ENCODE results near the gene MDM4. TPM values are rescaled to one million over a fixed set of nuclear protein-coding genes. Genes with fewer than 3 reads are reported as not detected.
"Not testable (repeated sequence)": the region's sequence is repeated elsewhere in the genome, so short reads cannot be mapped to it uniquely, and the experiment has no call there.

The MDM4 gene
- total and polyA plus RNA-seq, 7 donors: 5.0 to 67.0 (median 33.4) TPM

- TF ChIP-seq CTCF (IDR thresholded peaks at IDR 0.05): no peak
- DNase-seq: no peak
- no peaks in the 10 kb centered on the region for H3K27me3 ChIP-seq (ENCODE audit: insufficient read depth in 3 of 3, low read length in 2 of 3)
- no peak overlapping the region for H3K4me3 ChIP-seq
- intact Hi-C loops (cut with DNase I): loop anchor here (5.0 to 10.0 kb wide), 3 partner anchors 196 to 239 kb away; no protein-coding TSS in a partner anchor
- H3K27ac ChIP-seq: no peak overlapping the region
- no peaks in the 10 kb centered on the region for H3K9me3 ChIP-seq
- H3K4me1 ChIP-seq: no peaks in the 10 kb centered on the region
- no peak for ATAC-seq
- peaks cover 0 to 45% of the 10 kb centered on the region in 2 donors for H3K36me3 ChIP-seq (ENCODE audit: insufficient read depth in 1 of 2, low read depth in 1 of 2)
- WGBS, 3 donors: 49 to 66% (median 63%) methylated on average over 9 of the region's 9 CpGs
Measured at GRCh38 chr1:204568576-204569315, 52.5 kb downstream of the MDM4 start.

- intact Hi-C loops (cut with DNase I): loop anchor here (5.0 to 10.0 kb wide), 3 partner anchors 195 to 238 kb away; no protein-coding TSS in a partner anchor
- 77 to 85% (median 82%) methylated on average over 5 of the region's 5 CpGs for WGBS, 3 donors
Measured at GRCh38 chr1:204569478-204569877, 53.3 kb downstream of the MDM4 start.

GRCh38 chr1:204570021-204570420 is 53.8 kb downstream of the MDM4 start:
- H3K27me3 ChIP-seq (ENCODE audit: insufficient read depth in 3 of 3, low read length in 2 of 3); H3K27ac ChIP-seq; DNase-seq; H3K4me3 ChIP-seq; H3K9me3 ChIP-seq; H3K4me1 ChIP-seq: not testable (repeated sequence)
- 52 to 63% (median 61%) methylated on average over 3 of the region's 3 CpGs for WGBS, 3 donors
- intact Hi-C loops (cut with DNase I): loop anchor here in 1 of 2 donors (5.0 kb wide), 1 partner anchor 122 kb away; no protein-coding TSS in a partner anchor
- peak in 1 of 4 donors; percentile 33 for ATAC-seq
- H3K36me3 ChIP-seq (ENCODE audit: insufficient read depth in 1 of 2, low read depth in 1 of 2): peaks cover 0 to 45% of the 10 kb centered on the region in 2 donors

More at GRCh38 chr1:204569478-204569877, 53.3 kb downstream of the MDM4 start:
- H3K4me3 ChIP-seq: no peak overlapping the region
- H3K36me3 ChIP-seq (ENCODE audit: insufficient read depth in 1 of 2, low read depth in 1 of 2): peaks cover 0 to 48% of the 10 kb centered on the region in 2 donors
- no peaks in the 10 kb centered on the region for H3K4me1 ChIP-seq
- no peak for TF ChIP-seq CTCF (IDR thresholded peaks at IDR 0.05)
- ATAC-seq: no peak
- no peaks in the 10 kb centered on the region for H3K9me3 ChIP-seq
- no peak for DNase-seq
- H3K27ac ChIP-seq: no peak overlapping the region
- H3K27me3 ChIP-seq (ENCODE audit: insufficient read depth in 3 of 3, low read length in 2 of 3): no peaks in the 10 kb centered on the region

GRCh38 chr1:204571128-204571527 is 54.9 kb downstream of the MDM4 start:
- TF ChIP-seq CTCF (IDR thresholded peaks at IDR 0.05): no peak
- no peak for ATAC-seq
- no peak overlapping the region for H3K4me3 ChIP-seq
- peaks cover 0 to 41% of the 10 kb centered on the region in 2 donors for H3K36me3 ChIP-seq (ENCODE audit: insufficient read depth in 1 of 2, low read depth in 1 of 2)
- H3K27ac ChIP-seq: no peak overlapping the region
- H3K9me3 ChIP-seq: no peaks in the 10 kb centered on the region
- intact Hi-C loops (cut with DNase I): loop anchor here in 1 of 2 donors (5.0 kb wide), 1 partner anchor 121 kb away; no protein-coding TSS in a partner anchor
- no peak for DNase-seq
- H3K27me3 ChIP-seq (ENCODE audit: insufficient read depth in 3 of 3, low read length in 2 of 3): no peaks in the 10 kb centered on the region
- H3K4me1 ChIP-seq: no peaks in the 10 kb centered on the region
- WGBS, 3 donors: 91 to 92% (median 91%) methylated on average over 2 of the region's 2 CpGs

GRCh38 chr1:204571631-204572030 is 55.4 kb downstream of the MDM4 start:
- intact Hi-C loops (cut with DNase I): loop anchor here in 1 of 2 donors (5.0 kb wide), 1 partner anchor 121 kb away; no protein-coding TSS in a partner anchor
- WGBS, 3 donors: 94 to 97% (median 95%) methylated on average over 4 of the region's 4 CpGs
- no peak overlapping the region for H3K4me3 ChIP-seq
- peaks cover 0 to 37% of the 10 kb centered on the region in 2 donors for H3K36me3 ChIP-seq (ENCODE audit: insufficient read depth in 1 of 2, low read depth in 1 of 2)
- no peak for DNase-seq
- no peaks in the 10 kb centered on the region for H3K27me3 ChIP-seq (ENCODE audit: insufficient read depth in 3 of 3, low read length in 2 of 3)
- no peak overlapping the region for H3K27ac ChIP-seq
- ATAC-seq: no peak
- H3K9me3 ChIP-seq: no peaks in the 10 kb centered on the region
- no peaks in the 10 kb centered on the region for H3K4me1 ChIP-seq
- no peak for TF ChIP-seq CTCF (IDR thresholded peaks at IDR 0.05)
